HepG2 (cell line): ENCODE data around the gene ABCA13.

Experiments
- ARHGAP35 ChIP-seq: sonication (generic); formaldehyde crosslinking; IDR thresholded peaks from 2 replicates; pipeline ENCODE4 v1.9.0; 2022; ENCODE audit warnings: mild to moderate bottlenecking, inconsistent platforms, moderate library complexity, missing genetic modification reagents, borderline replicate concordance
- CBX5 ChIP-seq: sonication (generic); formaldehyde crosslinking; IDR thresholded peaks from 2 replicates; pipeline ENCODE4 v1.4.0; 2020; ENCODE audit warnings: missing genetic modification reagents, borderline replicate concordance
- NR2F1 ChIP-seq, 2 experiments: fragments of 450-650 bp in 1 of 2; formaldehyde crosslinking in 1 of 2; IDR thresholded peaks; 2 replicates each; pipeline versions ENCODE4 v1.5.0 to v1.6.1; 2016 to 2020; ENCODE audit warnings: mild to moderate bottlenecking in 1 of 2, missing compliant biosample characterization in 1 of 2, missing genetic modification reagents in 1 of 2, moderate library complexity in 1 of 2
- POLR2AphosphoS5 ChIP-seq: IDR thresholded peaks from 2 replicates; pipeline ENCODE4 v1.6.1; 2012; ENCODE audit warnings: low read depth, low read length
- YY1 ChIP-seq: IDR thresholded peaks from 2 replicates; pipeline ENCODE4 v1.6.1; 2011; ENCODE audit warnings: low read length, low read depth, moderate library complexity, mild to moderate bottlenecking; ENCODE audit not compliant: insufficient read depth, insufficient replicate concordance
- ZC3H13 ChIP-seq: sonication (generic); formaldehyde crosslinking; IDR thresholded peaks from 2 replicates; pipeline ENCODE4 v1.8.1; 2023; ENCODE audit warnings: mild to moderate bottlenecking, missing genetic modification reagents, moderate library complexity
- ZNF225 ChIP-seq: sonication (generic); formaldehyde crosslinking; IDR thresholded peaks from 2 replicates; pipeline ENCODE4 v1.4.0; 2020; ENCODE audit warnings: mild to moderate bottlenecking, missing genetic modification reagents
- ZNF264 ChIP-seq: sonication (generic); formaldehyde crosslinking; IDR thresholded peaks from 2 replicates; pipeline ENCODE4 v1.4.0; 2020; ENCODE audit warnings: missing genetic modification reagents
- TF ChIP-seq, protein P1 (sequence below): sonication (generic); formaldehyde crosslinking; IDR thresholded peaks from 2 replicates; pipeline ENCODE4 v1.5.0; 2020; ENCODE audit warnings: mild to moderate bottlenecking, missing genetic modification reagents, moderate library complexity
- TF ChIP-seq, protein P2 (sequence below): sonication (generic); formaldehyde crosslinking; conservative IDR thresholded peaks from 2 replicates; pipeline ENCODE4 v1.4.0; 2020; ENCODE audit warnings: missing genetic modification reagents

DNA sequence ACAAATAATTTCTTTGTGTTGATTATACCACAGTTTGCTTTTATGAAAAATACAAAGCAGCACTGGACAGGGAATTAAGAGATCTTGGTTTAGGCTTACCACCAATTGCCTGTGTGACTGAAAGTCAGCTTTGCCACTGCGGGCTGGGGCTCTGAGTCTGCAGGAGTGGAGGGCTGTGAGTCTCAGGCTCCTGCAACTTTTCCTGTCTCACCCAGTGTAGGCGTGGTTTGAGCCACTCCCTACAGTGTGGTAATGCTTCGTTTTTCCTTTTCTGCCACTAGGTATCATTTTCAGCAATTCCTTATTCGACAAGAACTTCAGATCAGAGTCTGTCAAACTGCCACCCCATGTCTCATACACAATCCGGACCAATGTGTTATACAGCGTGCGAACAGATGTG is 180.6 kb downstream of the ABCA13 start:
- TF ChIP-seq ZNF264 (CRISPR knock-in tag) (no peak), CBX5 (CRISPR knock-in tag) (no peak), POLR2AphosphoS5 (no peak), YY1 (no peak), ZC3H13 (no peak), ZNF225 (no peak), ARHGAP35 (CRISPR knock-in tag) (no peak), NR2F1 (CRISPR knock-in tag; IDR thresholded peaks at IDR 0.05) (no peak)
- TF ChIP-seq, protein P1, sequence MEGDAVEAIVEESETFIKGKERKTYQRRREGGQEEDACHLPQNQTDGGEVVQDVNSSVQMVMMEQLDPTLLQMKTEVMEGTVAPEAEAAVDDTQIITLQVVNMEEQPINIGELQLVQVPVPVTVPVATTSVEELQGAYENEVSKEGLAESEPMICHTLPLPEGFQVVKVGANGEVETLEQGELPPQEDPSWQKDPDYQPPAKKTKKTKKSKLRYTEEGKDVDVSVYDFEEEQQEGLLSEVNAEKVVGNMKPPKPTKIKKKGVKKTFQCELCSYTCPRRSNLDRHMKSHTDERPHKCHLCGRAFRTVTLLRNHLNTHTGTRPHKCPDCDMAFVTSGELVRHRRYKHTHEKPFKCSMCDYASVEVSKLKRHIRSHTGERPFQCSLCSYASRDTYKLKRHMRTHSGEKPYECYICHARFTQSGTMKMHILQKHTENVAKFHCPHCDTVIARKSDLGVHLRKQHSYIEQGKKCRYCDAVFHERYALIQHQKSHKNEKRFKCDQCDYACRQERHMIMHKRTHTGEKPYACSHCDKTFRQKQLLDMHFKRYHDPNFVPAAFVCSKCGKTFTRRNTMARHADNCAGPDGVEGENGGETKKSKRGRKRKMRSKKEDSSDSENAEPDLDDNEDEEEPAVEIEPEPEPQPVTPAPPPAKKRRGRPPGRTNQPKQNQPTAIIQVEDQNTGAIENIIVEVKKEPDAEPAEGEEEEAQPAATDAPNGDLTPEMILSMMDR (CRISPR knock-in tag), result no peak
- TF ChIP-seq, protein P2, sequence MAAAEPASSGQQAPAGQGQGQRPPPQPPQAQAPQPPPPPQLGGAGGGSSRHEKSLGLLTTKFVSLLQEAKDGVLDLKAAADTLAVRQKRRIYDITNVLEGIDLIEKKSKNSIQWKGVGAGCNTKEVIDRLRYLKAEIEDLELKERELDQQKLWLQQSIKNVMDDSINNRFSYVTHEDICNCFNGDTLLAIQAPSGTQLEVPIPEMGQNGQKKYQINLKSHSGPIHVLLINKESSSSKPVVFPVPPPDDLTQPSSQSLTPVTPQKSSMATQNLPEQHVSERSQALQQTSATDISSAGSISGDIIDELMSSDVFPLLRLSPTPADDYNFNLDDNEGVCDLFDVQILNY (CRISPR knock-in tag), result no peak
